ENCODE measurements around the gene GRPR.
"Not testable (repeated sequence)": the region's sequence is repeated elsewhere in the genome, so short reads cannot be mapped to it uniquely, and the experiment has no call there.

The GRPR gene

DNA sequence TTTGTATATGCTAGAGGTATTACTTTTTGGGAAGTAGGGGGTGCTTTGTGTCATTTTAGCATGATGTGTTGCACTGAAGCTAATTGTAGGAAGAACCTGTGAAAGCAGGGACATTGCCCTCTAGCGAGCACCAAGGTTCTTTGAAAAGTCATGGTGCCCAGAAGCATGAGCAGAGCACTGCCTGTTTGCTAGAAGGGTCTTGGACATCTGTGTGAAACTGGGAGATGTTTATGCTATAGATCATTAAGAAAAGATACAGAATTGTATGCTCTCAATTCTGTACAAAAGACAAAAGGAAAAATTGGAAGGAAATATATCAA, 14.7 kb downstream of the GRPR start:
- DNase-seq = no peak

DNA sequence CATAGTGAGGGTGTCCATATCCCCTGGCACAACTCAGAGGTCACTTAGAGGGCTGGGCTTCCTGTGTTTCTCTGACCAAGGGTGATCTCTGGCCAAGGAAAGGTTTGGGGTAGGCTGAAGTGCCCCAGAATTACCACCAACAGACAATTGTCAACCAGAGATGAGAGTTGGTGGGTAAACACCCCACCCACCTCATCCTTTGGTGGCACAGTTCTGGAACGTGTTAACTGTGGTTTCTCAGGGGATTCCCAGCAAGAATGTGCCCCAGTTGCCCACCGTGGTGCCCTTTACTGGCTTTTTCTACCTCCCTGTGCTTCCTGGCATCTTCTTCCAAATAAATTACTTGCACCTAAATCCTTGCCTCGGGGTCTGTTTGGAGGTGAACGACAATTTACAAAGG, 17.1 kb downstream of the GRPR start:
- DNase-seq = no peak

DNA sequence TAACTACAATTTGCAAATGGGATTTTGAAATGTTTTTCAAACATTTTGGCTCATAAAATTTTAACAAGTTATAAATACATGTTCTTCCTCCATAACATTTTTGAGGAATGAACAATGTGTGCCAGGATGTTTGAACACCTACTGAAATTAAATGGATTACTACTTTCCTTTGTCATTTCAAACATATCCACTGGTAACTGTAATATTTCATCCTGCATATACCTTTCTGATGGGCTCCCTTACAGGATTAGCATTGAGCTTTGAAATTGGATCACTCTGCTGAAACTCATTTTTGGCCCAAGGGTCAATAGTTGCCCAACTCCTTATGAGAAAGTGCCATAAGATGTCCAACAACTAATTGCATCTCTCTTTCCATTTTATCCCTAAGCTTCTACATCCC, 17.6 kb downstream of the GRPR start:
- DNase-seq = no peak

DNA sequence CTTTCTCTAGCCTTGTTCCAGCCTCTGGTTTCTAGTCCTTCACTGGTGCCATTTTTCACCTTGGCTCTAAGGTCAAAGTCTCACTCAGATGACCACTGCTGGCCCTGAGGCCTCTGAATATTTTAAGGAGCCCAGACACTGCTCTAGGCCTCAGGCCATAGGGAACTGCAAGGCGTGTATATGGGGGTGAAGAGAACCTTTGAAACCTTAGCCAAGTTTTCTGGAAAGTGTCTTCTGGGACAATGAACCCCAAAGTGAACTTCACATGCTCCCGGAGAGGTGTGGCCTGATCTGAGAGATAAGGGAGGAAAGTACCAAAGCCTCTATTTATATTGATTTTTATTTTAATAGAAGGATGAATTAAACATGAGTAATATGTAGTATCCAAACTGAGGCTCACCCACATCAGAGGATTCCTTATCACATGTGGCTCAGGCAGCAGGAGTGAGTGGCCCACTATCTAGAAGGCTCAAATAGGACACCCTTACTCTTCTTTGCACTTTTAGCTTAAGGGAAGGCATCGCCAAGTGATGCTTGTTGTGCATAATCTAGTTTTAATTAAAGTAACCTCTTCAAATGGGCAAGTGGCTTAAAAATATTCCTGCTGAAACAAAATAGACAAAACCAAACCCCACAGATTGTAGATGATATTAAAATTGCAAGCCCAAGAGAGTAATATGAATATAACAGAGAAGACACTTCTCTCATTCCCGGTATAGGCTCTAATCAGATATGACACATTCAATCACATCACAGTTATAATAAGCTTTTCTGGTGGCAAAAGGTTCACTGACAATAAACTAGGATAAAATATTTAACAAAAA, 18.3 kb downstream of the GRPR start:
- no peak for DNase-seq

DNA sequence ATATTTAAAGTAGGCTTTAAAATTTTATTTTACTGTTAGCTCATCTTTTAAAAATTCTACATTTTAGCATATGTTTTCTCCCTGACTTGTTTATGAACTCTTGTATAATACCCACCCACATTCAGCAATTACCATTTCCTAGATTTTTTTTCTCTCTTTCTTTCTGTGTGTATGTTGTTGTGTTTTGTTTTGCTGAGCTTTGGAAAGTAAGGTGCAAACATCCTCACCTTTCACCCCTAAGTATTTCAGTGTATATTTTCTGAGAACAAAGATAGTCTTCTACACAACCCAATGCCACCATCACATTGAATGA, 18.8 kb downstream of the GRPR start:
- DNase-seq = no peak

DNA sequence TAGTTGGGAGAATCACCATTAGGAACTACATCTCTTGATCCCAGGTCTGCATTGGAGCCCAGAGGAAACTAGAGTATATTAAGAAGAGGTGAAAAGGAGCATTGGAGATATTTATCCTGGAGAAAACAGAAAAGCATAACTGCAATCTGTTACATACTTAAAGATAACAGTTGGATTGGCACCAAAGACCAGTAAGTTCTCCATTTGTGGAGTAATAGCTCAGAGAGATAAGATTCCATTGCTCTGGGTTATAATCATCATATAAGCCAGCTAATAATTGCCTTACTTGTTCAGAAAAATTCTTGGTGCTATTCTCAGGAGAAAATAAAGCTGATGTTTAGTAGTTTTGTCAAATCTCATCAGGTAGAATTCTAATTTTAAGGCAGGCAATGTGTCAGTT, 20.6 kb downstream of the GRPR start:
- no peak for DNase-seq

DNA sequence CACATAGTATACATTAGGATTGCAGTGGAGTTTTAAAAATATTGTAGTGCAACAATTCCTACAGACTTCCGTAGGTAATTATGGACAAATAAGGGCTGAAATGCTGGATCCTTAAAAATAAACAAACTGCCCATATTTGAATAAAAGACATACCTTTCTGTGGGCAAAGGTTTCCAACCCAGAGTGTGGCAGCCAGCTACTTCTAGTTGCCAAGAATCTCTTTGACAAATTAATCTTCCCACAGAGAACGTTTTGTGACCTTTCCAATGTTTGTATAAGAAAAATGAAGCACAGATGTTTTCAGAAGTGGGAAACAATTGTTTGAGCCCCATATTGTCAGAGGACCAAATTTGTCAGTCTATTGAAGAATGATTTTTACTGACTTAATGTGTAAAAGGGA, 21.1 kb downstream of the GRPR start:
- no peak for DNase-seq

DNA sequence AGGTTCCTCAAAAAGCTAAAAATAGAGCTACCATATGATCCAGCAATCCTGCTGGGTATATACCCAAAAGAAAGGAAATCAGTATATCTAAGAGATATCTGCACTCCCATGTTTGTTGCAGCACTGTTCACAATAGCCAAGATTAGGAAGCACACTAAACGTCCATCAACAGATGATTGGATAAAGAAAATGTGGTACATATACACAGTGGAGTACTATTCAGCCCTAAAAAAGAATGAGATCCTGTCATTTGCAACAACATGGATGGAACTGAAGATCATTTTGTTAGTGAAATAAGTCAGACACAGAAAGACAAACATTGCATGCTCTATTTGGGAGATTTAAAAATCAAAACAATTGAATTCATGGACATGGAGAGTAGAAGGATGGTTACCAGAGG, 21.7 kb downstream of the GRPR start:
- not testable (repeated sequence) for DNase-seq

DNA sequence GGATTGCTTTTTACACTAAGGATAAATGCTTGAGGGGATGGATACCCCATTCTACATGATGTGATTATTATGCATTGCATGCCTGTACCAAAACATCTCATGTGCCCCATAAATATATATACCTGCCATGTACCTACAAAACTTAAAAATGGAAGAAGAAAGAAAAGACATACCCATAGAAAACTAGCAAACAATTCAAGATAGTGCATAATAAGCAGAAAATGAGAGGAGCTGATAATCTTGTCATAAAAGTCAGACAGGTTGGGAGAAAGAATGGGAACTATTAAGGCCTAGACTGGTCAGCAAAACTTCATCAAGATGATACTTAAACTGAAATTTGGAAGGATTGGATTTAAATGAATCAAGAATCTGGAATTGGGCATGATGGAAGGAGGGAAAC, 22.3 kb downstream of the GRPR start:
- no peak for DNase-seq

DNA sequence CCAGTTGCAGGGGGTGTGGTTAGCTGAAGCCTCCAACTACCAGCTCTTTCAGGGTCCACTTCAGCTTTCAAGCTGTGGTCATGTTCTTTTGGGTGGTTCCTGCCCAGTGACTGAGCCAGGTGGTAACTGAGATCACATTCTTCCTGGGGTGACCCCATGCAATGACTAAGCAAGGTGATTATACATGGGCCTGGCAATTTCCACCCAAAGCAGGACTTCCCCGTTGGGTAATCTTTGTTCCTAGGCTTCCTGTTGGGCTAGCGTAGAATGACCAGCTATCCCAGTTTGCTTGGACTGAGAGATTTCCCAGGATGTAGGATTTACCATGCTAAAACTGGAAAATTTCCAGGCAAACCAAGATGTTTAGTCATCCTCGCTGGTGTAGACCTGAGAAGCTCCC, 25.5 kb downstream of the GRPR start:
- DNase-seq = no peak

DNA sequence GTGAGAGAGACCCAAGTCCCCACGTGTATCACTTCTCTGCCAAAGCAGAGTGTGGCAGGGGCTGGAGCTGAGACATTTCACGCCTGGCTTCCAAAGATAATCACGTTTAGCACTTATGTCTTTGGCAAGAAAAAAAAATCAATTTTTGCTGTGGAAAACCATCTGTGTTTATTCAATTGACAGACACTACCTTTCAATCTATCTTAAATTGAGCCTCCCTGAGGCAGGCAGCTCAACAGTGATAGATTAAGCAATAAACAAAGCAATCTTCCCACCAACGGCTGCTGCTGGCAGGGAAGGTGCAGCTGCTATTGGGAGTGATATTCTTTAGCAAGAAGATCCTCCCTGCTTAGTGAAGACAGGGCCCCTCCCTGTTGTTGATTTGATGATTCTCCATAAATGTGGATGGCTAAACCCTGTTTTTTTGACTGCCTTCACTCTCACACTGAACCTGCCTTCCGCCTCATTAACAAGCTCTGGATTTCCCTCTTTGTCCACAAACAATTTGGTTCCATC, 32.3 kb downstream of the GRPR start:
- no peak for DNase-seq

DNA sequence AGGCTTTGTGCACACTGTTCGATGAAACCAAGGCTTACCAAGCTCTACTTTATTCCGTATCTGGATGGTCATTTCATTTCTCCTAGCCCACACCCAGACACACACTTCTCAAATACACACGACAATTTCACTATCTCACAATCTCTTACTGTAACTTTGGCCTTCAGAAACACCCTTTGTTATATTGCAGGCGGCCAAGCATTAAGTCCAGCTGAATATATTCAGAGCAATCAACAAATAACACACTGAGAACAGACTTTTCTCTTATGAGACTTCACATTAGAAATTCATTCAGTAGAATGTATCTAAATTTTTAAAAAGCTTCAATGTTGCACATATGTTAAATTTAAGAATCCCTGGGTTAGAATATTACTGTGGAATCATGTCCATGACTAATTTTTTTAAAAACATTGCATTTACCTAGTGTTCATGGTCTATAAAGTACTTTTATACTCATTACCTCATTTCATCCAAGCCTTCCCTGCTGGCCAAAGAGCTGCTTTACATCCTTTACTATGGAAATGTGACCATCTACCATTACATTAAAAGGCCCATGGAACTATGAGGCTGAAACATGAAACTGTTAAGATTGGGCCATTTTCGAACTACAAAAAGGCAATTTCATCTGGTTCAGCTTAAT, 33.4 kb downstream of the GRPR start:
- DNase-seq = no peak

DNA sequence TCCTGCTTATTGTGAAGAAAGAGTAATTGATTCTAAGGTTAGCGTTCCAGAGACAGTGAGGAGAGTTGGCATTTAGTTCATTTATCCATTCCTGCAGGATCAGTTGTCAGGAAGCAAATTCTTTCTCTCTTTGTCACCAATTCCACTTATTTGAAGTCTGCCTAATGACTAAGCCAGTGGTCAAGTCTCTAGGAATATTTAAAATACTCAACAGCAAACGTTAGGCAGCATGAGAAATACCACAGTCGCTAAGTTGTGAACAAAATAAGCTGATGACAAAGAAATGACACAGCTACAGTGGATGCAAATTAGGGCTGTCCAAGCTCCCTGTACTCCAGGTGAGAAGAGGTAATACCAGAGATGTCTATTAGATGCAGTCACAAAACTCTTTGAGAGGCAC, 37.4 kb downstream of the GRPR start:
- DNase-seq = no peak

DNA sequence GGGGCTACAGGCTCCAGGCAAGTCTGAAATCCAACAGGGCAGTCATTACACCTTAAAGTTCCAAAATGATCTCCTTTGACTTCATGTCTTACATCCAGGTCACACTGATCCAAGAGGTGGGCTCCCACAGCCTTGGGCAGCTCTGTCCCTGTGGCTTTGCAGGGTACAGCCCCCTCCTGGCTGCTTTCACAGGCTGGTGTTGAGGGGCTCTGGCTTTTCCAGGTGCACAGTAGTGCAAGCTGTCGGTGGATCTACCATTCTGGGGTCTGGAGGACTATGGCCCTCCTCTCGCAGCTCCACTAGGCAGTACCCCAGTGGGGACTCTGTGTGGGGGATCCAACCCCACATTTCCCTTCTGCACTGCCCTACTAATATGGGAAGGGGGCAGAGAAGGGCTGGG, 37.8 kb downstream of the GRPR start:
- DNase-seq = not testable (repeated sequence)

DNA sequence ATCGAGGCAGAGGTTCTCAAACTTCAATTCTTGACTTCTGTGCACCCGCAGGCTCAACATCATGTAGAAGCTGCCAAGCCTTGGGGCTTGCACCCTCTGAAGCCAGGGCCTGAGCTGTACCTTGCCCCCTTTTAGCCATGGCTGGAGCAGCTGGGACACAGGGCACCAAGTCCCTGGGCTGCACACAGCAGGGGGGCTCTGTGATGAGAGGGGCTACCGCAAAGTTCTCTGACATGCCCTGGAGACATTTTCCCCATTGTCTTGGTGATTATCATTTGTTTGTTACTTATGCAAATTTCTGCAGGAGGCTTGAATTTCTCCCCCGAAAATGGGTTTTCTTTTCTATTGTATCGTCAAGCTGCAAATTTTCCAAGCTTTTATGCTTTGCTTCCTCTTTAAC, 39.0 kb downstream of the GRPR start:
- no peak for DNase-seq

DNA sequence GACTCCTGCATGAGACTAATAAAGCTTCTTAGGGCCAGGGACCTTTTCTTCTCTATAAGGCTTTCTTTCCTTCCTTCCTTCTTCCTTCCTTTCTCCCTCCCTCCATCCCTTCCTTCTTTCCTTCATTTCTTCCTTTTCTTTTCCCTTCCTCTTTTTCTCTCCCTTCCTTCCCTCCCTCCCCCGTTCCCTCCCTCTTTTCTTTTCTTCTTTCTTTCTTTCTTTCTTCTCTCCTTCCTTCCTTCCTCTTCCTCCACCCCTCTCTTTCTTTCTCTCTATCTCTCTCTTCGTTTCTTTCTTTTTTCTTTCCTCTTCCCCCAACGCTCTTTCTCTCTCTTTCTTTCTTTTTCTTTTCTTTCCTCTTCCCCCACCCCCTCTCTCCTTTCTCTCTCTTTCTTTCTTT, 41.4 kb downstream of the GRPR start:
- no peak for DNase-seq

DNA sequence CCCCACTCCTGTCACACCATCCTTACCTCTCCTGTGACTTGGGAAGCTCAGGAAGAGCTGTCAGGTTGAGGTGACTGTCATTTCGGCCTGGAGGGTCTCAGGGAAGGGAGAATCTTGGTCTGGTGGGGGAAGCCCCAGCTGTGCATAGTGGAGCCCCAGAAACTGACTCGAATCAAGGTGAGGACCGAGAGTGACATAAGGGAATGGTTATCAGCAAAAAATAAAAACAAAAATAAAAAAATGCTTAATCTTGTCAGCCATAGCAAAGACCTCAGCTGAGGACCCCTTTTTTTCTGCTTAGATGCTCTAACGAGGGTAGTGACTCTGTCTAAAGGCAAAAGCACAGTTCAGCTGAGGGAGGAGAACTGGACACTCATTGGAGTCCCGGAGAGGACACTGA, 43.8 kb downstream of the GRPR start, which contains the start of gene MAGEB17:
TSS of gene MAGEB17 (plus strand) at position 301 of the 400 bp plus-strand sequence. CDS start 2,902 bp downstream, outside the sequence.
- no peak for DNase-seq

DNA sequence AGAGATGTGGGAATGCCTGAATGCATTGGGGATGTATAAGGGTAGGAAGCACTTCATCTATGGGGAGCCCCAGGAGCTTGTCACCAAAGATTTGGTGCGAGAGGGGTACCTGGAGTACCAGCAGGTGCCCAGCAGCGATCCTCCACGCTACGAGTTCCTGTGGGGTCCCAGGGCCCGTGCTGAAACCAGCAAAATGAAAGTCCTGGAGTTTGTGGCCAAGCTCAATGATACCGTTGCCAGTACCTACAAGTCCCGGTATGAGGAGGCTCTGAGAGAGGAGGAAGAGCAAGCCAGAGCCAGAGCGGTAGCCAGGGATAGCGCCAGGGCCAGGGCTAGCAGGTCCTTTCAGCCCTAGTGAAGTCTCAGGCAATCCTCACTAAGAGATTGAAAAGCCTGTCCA, 47.7 kb downstream of the GRPR start:
- DNase-seq = no peak

DNA sequence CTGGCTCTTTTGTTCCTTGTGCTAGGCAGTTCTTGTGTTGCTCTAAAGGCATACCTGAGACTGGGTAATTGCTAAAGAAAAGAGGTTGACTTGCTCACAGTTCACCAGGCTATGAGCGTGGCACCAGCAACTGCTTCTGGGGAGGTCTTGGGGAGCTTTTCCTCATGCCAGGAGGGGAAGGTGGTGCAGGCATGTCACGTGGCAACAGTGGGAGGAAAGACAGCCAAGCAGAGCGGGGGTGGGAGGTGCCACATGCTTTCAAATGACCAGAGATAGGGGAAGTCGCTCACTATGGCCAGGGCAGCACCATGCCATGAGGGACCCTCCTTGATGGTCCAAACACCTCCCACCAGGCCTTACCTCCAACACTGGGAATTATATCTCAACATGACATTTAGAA, 48.6 kb downstream of the GRPR start:
- no peak for DNase-seq

DNA sequence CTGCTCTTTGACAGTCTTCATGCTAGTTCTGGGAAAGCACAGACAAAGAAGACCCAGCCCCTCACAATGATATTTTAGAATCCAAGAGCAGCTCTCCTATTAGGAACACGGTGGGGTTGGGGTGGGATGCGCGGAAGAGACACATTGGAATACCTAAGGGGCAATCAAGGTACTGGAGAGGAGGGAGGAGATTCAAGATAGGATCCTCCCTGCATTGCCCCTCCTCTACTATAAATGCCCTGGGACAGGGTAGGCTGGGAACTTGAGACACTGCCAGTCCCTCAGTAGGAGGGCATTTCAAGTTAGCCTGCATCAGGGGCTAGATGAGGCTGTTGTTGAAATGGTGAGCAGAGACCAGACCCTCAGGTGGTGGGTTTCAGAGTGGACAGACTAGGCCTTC, 49.0 kb downstream of the GRPR start:
- DNase-seq = no peak

DNA sequence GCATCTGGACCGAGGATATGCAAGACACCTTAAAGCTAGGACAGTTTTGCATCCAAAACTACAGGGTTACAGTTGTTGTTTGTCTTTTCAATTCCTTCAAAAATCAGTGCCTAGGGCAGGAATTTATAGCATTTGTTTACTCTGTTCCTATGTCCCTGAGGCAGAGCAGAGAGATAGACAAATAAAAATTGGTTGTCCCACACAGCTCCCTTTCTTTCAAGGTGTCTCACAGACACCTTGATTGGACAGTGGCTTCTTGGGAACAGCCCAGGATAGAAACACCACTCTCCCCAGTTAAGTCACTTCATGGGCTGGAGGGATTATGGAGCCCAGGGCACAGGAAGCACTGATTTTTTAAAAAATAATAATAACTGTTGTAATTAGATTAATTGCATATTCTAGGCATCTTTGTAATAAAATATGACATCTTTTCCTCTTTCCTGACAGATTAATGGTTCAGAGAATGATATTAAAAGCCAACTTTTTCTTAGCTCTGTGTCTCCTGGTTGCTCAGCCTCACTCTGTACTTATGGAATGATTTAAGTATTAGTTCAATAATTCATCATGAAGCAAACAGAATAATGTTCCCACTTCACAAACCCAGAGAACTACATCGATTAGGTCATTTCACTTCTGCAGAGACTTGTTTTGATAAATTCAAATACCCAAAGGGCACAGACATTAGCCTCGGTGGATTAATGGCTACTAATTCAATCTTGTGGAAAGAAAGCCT, 52.1 kb downstream of the GRPR start:
- DNase-seq = no peak

DNA sequence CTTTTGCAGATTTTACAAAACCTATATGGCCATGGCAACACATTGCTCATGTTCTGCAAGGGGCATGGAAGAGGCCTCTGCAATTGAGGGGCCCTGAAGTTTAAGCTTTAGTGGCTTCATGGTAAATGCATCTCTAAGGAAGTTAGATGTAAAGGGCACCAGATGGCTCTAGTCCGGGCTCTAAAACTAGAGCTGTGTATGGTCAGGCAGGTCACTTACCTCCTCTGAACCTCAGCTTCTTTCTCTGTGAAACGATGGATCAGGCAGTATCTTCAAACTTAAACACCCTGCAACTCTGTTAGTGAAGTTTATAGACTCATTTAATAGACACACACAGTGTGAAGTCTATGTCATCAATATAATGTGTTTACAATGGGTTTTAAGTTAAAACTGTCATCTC, 53.9 kb downstream of the GRPR start:
- DNase-seq = no peak

DNA sequence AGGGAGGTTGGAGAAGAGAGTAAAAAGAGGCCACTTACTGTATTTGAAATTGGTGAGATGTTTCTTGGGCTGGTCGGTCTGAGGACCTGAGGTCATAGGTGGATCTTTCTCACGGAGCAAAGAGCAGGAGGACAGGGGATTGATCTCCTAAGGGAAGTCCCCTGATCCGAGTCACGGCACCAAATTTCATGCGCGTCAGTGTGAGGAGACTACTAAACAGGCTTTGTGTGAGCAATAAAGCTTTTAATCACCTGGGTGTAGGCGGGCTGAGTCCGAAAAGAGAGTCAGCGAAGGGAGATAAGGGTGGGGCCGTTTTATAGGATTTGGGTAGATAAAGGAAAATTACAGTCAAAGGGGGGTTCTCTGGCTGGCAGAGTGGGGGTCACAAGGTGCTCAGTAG, 60.5 kb downstream of the GRPR start:
- not testable (repeated sequence) for DNase-seq

DNA sequence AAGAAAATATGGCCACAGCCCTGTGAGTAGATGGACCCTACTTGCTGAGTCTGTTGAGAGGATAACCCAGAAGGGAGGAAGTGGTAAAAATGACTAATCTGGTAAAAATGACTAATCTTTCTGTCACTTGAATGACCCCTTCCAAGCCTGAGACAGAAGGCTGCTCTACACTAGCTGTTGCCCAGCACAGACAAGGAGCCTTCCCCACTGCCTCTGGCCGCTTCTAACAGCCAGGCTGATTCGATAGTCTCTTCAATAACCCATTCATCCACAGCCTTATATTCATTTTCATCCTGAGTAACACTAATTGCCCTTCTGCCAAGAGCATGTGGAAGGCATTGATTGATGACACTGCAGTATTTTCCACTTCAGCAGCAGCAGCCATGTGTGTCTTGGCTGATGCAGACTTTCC, 62.4 kb downstream of the GRPR start:
- no peak for DNase-seq

All from COR-L47 (cell line).